NB4 (cell line): ENCODE data around the gene MESD.

Experiments used
- CTCF ChIP-seq: IDR thresholded peaks from one replicate; pipeline ENCODE4 v1.5.1; 2012; ENCODE audit warnings: low read depth, low read length
- MAX ChIP-seq: IDR thresholded peaks from 2 replicates; pipeline ENCODE4 v1.6.1; 2011; ENCODE audit warnings: low read depth, low read length
- MYC ChIP-seq: IDR thresholded peaks from 2 replicates; pipeline ENCODE4 v1.6.1; 2011; ENCODE audit warnings: low read depth, low read length
- POLR2A ChIP-seq: IDR thresholded peaks from 2 replicates; pipeline ENCODE4 v1.6.1; 2011; ENCODE audit warnings: mild to moderate bottlenecking; ENCODE audit not compliant: insufficient read length; ENCODE audit errors: extremely low read depth

GRCh38 chr15:81012588-81012987 is 23.0 kb upstream of the MESD start:
- no peak for TF ChIP-seq CTCF
- no peak for TF ChIP-seq POLR2A
- TF ChIP-seq MYC = no peak
- TF ChIP-seq MAX = no peak
